IMR-90 (cell line): ENCODE measurements around the gene HHLA2. TPM values are rescaled to one million over a fixed set of nuclear protein-coding genes. Genes with fewer than 3 reads are reported as not detected.

Experiments
- ATAC-seq: fragments of 200-7000 bp; cut with Tn5 transposase; 2 replicates; pipeline ENCODE4 v1.9.1; 2020; ENCODE audit warnings: low read depth, mild to moderate bottlenecking, moderate library complexity
- BruUV-seq: library from RNA; stranded (reverse); fragments of 400-500 nt; replicated peaks from 2 replicates; lab custom pipeline; 2021; lab: Mats Ljungman, UMichigan
- CTCF ChIA-PET: fragments of 300-600 bp; formaldehyde crosslinking; extraction: SDS; loops from one replicate; lab custom pipeline; 2021; ENCODE audit warnings: antibody characterized with exemption; lab: Yijun Ruan, JAX
- POLR2A ChIA-PET: fragments of 300-600 bp; sonication (Branson Sonifier 250); formaldehyde crosslinking; loops from one replicate; lab custom pipeline; 2022; ENCODE audit warnings: antibody characterized with exemption; ENCODE audit not compliant: unreplicated experiment; lab: Charles Lee
- DNase-seq: peaks from one replicate; pipeline ENCODE4 v3.0.0; 2013
- H2AFZ ChIP-seq: replicated peaks from 2 replicates; pipeline ENCODE3; 2013; ENCODE audit warnings: low read length, mild to moderate bottlenecking; ENCODE audit not compliant: poor library complexity
- H2AK5ac ChIP-seq: 2 replicates; pipeline ENCODE4 v1.6.1; 2013; ENCODE audit warnings: low read depth, low read length, inconsistent platforms
- H2AK9ac ChIP-seq: replicated peaks from 2 replicates; pipeline ENCODE3; 2013; ENCODE audit warnings: mild to moderate bottlenecking, low read depth, low read length, moderate library complexity; ENCODE audit not compliant: poor library complexity
- H2BK120ac ChIP-seq: 2 replicates; pipeline ENCODE4 v1.6.1; 2013; ENCODE audit warnings: low read depth, low read length, inconsistent platforms
- H2BK15ac ChIP-seq: 3 replicates; pipeline ENCODE4 v1.6.1; 2013; ENCODE audit warnings: low read depth, low read length, inconsistent platforms
- H2BK20ac ChIP-seq: 2 replicates; pipeline ENCODE4 v1.6.1; 2013; ENCODE audit warnings: low read depth, mild to moderate bottlenecking, inconsistent platforms, low read length, moderate library complexity
- H2BK5ac ChIP-seq: 2 replicates; pipeline ENCODE4 v1.6.1; 2013; ENCODE audit warnings: mild to moderate bottlenecking, low read depth, low read length, inconsistent platforms; ENCODE audit not compliant: poor library complexity, severe bottlenecking
- H3K14ac ChIP-seq: replicated peaks from 2 replicates; pipeline ENCODE4 v1.6.1; 2013; ENCODE audit warnings: low read depth, low read length, inconsistent platforms
- H3K18ac ChIP-seq: 2 replicates; pipeline ENCODE4 v1.6.1; 2013; ENCODE audit warnings: low read depth, low read length, control low read depth
- H3K23ac ChIP-seq: 2 replicates; pipeline ENCODE4 v1.6.1; 2013; ENCODE audit warnings: low read depth, low read length, inconsistent platforms
- H3K27ac ChIP-seq: 2 replicates; pipeline ENCODE4 v1.5.1; 2013; ENCODE audit warnings: mild to moderate bottlenecking, control low read depth, low read length; ENCODE audit not compliant: insufficient read depth
- H3K27me3 ChIP-seq: 2 replicates; pipeline ENCODE4 v1.6.1; 2013; ENCODE audit warnings: low read length; ENCODE audit not compliant: control insufficient read depth, insufficient read depth
- H3K36me3 ChIP-seq: 2 replicates; pipeline ENCODE4 v1.6.1; 2013; ENCODE audit warnings: low read length, mixed read lengths; ENCODE audit not compliant: control insufficient read depth, insufficient read depth
- H3K4ac ChIP-seq: 2 replicates; pipeline ENCODE4 v1.6.1; 2013; ENCODE audit warnings: low read depth, low read length, inconsistent platforms
- H3K4me1 ChIP-seq: 2 replicates; pipeline ENCODE4 v1.6.1; 2013; ENCODE audit warnings: low read length, mixed read lengths; ENCODE audit not compliant: control insufficient read depth, insufficient read depth
- H3K4me2 ChIP-seq: 2 replicates; pipeline ENCODE4 v1.6.1; 2013; ENCODE audit warnings: low read depth, mild to moderate bottlenecking, control low read depth, low read length, moderate library complexity
- H3K4me3 ChIP-seq: 2 replicates; pipeline ENCODE4 v1.5.1; 2013; ENCODE audit warnings: low read depth, mild to moderate bottlenecking, control low read depth, low read length, moderate library complexity; ENCODE audit not compliant: insufficient read depth
- H3K56ac ChIP-seq: 2 replicates; pipeline ENCODE4 v1.6.1; 2013; ENCODE audit warnings: low read length, inconsistent platforms; ENCODE audit not compliant: insufficient read depth; ENCODE audit errors: extremely low read depth
- H3K79me1 ChIP-seq, 2 experiments: 2 replicates each; pipeline ENCODE4 v1.6.1; 2013; ENCODE audit warnings: low read length in 2 of 2, inconsistent platforms in 1 of 2, low read depth in 1 of 2
- H3K9ac ChIP-seq: 2 replicates; pipeline ENCODE4 v1.6.1; 2013; ENCODE audit warnings: low read depth, low read length, control low read depth
- H3K9me1 ChIP-seq: 2 replicates; pipeline ENCODE4 v1.6.1; 2013; ENCODE audit warnings: low read length, inconsistent platforms; ENCODE audit not compliant: insufficient read depth
- H3K9me3 ChIP-seq: 2 replicates; pipeline ENCODE4 v1.6.1; 2013; ENCODE audit warnings: low read length; ENCODE audit not compliant: control insufficient read depth, insufficient read depth
- H4K20me1 ChIP-seq: 2 replicates; pipeline ENCODE4 v1.6.1; 2013; ENCODE audit warnings: low read length, inconsistent platforms; ENCODE audit not compliant: insufficient read depth
- H4K5ac ChIP-seq: 2 replicates; pipeline ENCODE4 v1.6.1; 2013; ENCODE audit warnings: mild to moderate bottlenecking, low read depth, low read length, control low read depth
- H4K8ac ChIP-seq, 2 experiments: 2 replicates each; pipeline ENCODE4 v1.6.1; 2013; ENCODE audit warnings: low read depth in 2 of 2, low read length in 2 of 2, control low read depth in 1 of 2, inconsistent platforms in 1 of 2
- H4K91ac ChIP-seq: 2 replicates; pipeline ENCODE4 v1.6.1; 2013; ENCODE audit warnings: low read depth, low read length, inconsistent platforms; ENCODE audit not compliant: insufficient read depth
- BHLHE40 ChIP-seq: fragments of 150-350 bp; IDR thresholded peaks from 2 replicates; pipeline ENCODE4 v1.6.1; 2016; ENCODE audit warnings: mild to moderate bottlenecking, low read depth, low read length
- dilution Hi-C: fragments of 300-500 bp; cut with HindIII; formaldehyde crosslinking; loops from one replicate; pipeline ENCODE4 v1.14.3; 2018; ENCODE audit warnings: low sequenced_read_pairs; ENCODE audit not compliant: unreplicated experiment
- in situ Hi-C: fragments of 300-500 bp; cut with MboI; formaldehyde crosslinking; loops from 3 replicates; pipeline ENCODE4 v1.14.3; 2019; ENCODE audit warnings: low sequenced_read_pairs, inconsistent platforms, mixed read lengths
- intact Hi-C: fragments of 100-400 bp; cut with micrococcal nuclease; formaldehyde crosslinking; loops from 2 replicates; pipeline ENCODE4 v1.10.0; 2022
- polyA plus RNA-seq, 3 experiments: library from polyadenylated mRNA; depleted of rRNA; stranded (reverse); fragments of >200 nt; gene quantifications; 2 replicates each; pipeline ENCODE4 v1.2.3, GENCODE V29; 2012; ENCODE audit warnings: low replicate concordance in 1 of 3
- total RNA-seq: library from RNA; depleted of rRNA; stranded (reverse); fragments of >200 nt; gene quantifications from 2 replicates; pipeline ENCODE4 v1.2.3, GENCODE V29; 2012

HHLA2 gene
- total and polyA plus RNA-seq, 2 of the 4 experiments (the other 2 are of a cell fraction), result not detected

- Histone ChIP-seq H3K56ac (no peak overlapping the region), H3K27ac (no peak overlapping the region), H2BK15ac (no peak overlapping the region), H3K14ac (no peak overlapping the region), H3K9me3 (peaks cover 10% of the 10 kb centered on the region), H2AFZ (no peak overlapping the region), H2BK20ac (no peak overlapping the region), H3K18ac (no peak overlapping the region), H2BK5ac (no peak overlapping the region), H3K4ac (no peak overlapping the region), H3K27me3 (no peaks in the 10 kb centered on the region), H3K4me1 (no peaks in the 10 kb centered on the region), H4K8ac (no peak overlapping the region), H2AK5ac (no peak overlapping the region), H3K23ac (no peak overlapping the region), H2AK9ac (no peak overlapping the region), H4K91ac (no peak overlapping the region), H3K79me1 (no peaks in the 10 kb centered on the region), H3K9ac (no peak overlapping the region), H4K20me1 (no peaks in the 10 kb centered on the region), H4K5ac (no peak overlapping the region), H3K4me3 (no peak overlapping the region), H3K9me1 (no peaks in the 10 kb centered on the region), H3K36me3 (no peaks in the 10 kb centered on the region), H2BK120ac (no peak overlapping the region), H3K4me2 (no peak overlapping the region)
- ChIA-PET CTCF (no interaction called here), POLR2A (no interaction called here)
- no peak for TF ChIP-seq BHLHE40
- in situ Hi-C loops, result no loop called here
- DNase-seq (no peak), ATAC-seq (no peak)
- intact Hi-C loops, result no loop called here
- no TSS peak for BruUV-seq
- dilution Hi-C loops, result no loop called here
Measured at GRCh38 chr3:108281670-108282069, 14.7 kb upstream of the HHLA2 start.
